NCI-H2029 treated with DMSO at 0.1 percent for 48 hours (cell line): ENCODE results near the gene DUOX1.

Experiments
- DNase-seq: peaks from one replicate; lab custom pipeline; 2025; lab: John Stamatoyannopoulos, UW

The DUOX1 gene

GRCh38 chr15:45106002-45106790 is 23.6 kb upstream of the DUOX1 start:
- no peak for DNase-seq

GRCh38 chr15:45107941-45108630 is 21.7 kb upstream of the DUOX1 start:
- DNase-seq, result no peak

- DNase-seq, result no peak
Measured at GRCh38 chr15:45110256-45110820, 19.5 kb upstream of the DUOX1 start.

- DNase-seq, result no peak
Measured at GRCh38 chr15:45111390-45112142, 18.2 kb upstream of the DUOX1 start.

- no peak for DNase-seq
Measured at GRCh38 chr15:45112143-45112590, 17.6 kb upstream of the DUOX1 start.

GRCh38 chr15:45112591-45113379 is 17.0 kb upstream of the DUOX1 start:
- DNase-seq, result no peak

- DNase-seq, result no peak
Measured at GRCh38 chr15:45113380-45113990, 16.3 kb upstream of the DUOX1 start.

- DNase-seq, result no peak
Measured at GRCh38 chr15:45114076-45114750, 15.6 kb upstream of the DUOX1 start, which contains the start of the genes DUOX2 and DUOXA2. DUOX2 (minus strand) TSS chr15:45114172; CDS start chr15:45113411, 761 bp downstream. DUOXA2 (plus strand) TSS chr15:45114326; CDS start chr15:45114606, 280 bp downstream.

- no peak for DNase-seq
Measured at GRCh38 chr15:45114751-45115085, 15.1 kb upstream of the DUOX1 start.

- DNase-seq, result no peak
Measured at GRCh38 chr15:45115312-45115820, 14.4 kb upstream of the DUOX1 start.

- no peak for DNase-seq
Measured at GRCh38 chr15:45116006-45116481, 13.8 kb upstream of the DUOX1 start.

- DNase-seq, result no peak
Measured at GRCh38 chr15:45116482-45117307, 13.1 kb upstream of the DUOX1 start.

- no peak for DNase-seq
Measured at GRCh38 chr15:45117308-45118130, 12.3 kb upstream of the DUOX1 start.

- peak; percentile 42 for DNase-seq
Measured at GRCh38 chr15:45118131-45118588, 11.6 kb upstream of the DUOX1 start.

GRCh38 chr15:45118996-45119395 is 10.8 kb upstream of the DUOX1 start:
- no peak for DNase-seq

GRCh38 chr15:45120081-45120972 is 9.5 kb upstream of the DUOX1 start:
- DNase-seq, result no peak

GRCh38 chr15:45121020-45121419 is 8.8 kb upstream of the DUOX1 start:
- no peak for DNase-seq
